ACC112 (cell line): ENCODE measurements around the gene RIC8B.

Experiments
- H2AFZ ChIP-seq: fragments of 200-600 bp; sonication (generic); one replicate; pipeline ENCODE4 v1.6.0; 2017; ENCODE audit warnings: antibody characterized with exemption, low read length; ENCODE audit not compliant: unreplicated experiment
- H3K27ac ChIP-seq: fragments of 200-600 bp; sonication (generic); 2 replicates; pipeline ENCODE4 v1.5.1; 2014; ENCODE audit warnings: low read depth, mild to moderate bottlenecking, antibody characterized with exemption, low read length, moderate library complexity
- H3K27me3 ChIP-seq: fragments of 200-600 bp; sonication (generic); 2 replicates; pipeline ENCODE4 v1.6.1; 2014; ENCODE audit warnings: mild to moderate bottlenecking, antibody characterized with exemption, low read length, moderate library complexity, mixed read lengths; ENCODE audit not compliant: insufficient read depth
- H3K36me3 ChIP-seq: fragments of 200-600 bp; sonication (generic); 2 replicates; pipeline ENCODE4 v1.6.1; 2016; ENCODE audit warnings: mild to moderate bottlenecking, antibody characterized with exemption, low read length, moderate library complexity, mixed read lengths; ENCODE audit not compliant: insufficient read depth
- H3K4me1 ChIP-seq: fragments of 200-600 bp; sonication (generic); one replicate; pipeline ENCODE4 v1.6.1; 2016; ENCODE audit warnings: low read length, mixed read lengths; ENCODE audit not compliant: insufficient read depth, unreplicated experiment, control insufficient read depth
- H3K4me3 ChIP-seq: fragments of 200-600 bp; sonication (generic); 2 replicates; pipeline ENCODE4 v1.5.1; 2014; ENCODE audit warnings: mild to moderate bottlenecking, low read depth, low read length
- H3K79me2 ChIP-seq: fragments of 200-600 bp; sonication (generic); one replicate; pipeline ENCODE4 v1.6.0; 2016; ENCODE audit warnings: low read length; ENCODE audit not compliant: control insufficient read depth, unreplicated experiment, insufficient read depth

The RIC8B gene

DNA sequence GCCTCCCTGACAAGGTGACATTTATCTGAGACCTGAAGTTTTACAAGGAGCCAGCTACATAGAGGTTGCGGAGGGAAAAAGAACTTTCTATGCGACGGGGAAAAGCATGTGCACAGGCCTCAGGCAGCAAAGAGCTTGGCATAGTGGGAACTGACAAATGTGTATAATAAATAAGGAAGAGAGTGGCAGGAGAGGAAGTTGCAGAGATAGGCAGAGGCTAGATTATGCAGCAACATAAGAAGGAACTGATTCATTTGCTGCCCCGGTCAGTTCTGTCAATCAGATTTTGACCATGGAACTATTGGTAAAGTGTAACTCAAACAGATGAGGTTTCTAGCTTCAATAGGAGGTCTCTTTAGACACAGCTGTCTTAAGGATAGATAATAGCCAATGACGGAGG is 33.7 kb upstream of the RIC8B start:
- no peaks in the 10 kb centered on the region for H3K79me2 ChIP-seq
- H3K4me3 ChIP-seq, result no peak overlapping the region
- peaks cover 27% of the 10 kb centered on the region for H3K27me3 ChIP-seq
- no peak overlapping the region for H3K27ac ChIP-seq
- H2AFZ ChIP-seq, result no peak overlapping the region
- H3K36me3 ChIP-seq, result no peaks in the 10 kb centered on the region
- H3K4me1 ChIP-seq, result no peaks in the 10 kb centered on the region

DNA sequence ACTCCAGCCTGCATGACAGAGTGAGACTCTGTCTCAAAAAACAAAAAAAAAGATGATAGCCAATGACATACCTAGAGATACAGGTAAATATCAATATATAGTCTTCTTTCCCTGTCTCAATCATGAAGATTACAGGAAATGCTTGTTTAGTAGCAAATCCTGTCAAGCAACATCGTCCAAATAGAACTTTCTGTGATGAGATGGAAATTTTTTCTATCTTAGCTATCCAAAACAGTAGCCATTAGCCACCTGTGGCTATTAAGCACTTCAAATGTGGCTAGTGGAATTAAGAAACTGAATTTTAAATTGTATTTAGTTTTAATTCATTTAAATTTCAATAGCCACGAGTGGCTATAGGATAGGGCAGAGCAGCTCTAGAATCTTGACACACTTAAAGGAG is 33.2 kb upstream of the RIC8B start:
- H3K36me3 ChIP-seq, result no peaks in the 10 kb centered on the region
- peaks cover 27% of the 10 kb centered on the region for H3K27me3 ChIP-seq
- no peak overlapping the region for H3K4me3 ChIP-seq
- H3K4me1 ChIP-seq, result no peaks in the 10 kb centered on the region
- no peak overlapping the region for H3K27ac ChIP-seq
- no peaks in the 10 kb centered on the region for H3K79me2 ChIP-seq
- no peak overlapping the region for H2AFZ ChIP-seq

DNA sequence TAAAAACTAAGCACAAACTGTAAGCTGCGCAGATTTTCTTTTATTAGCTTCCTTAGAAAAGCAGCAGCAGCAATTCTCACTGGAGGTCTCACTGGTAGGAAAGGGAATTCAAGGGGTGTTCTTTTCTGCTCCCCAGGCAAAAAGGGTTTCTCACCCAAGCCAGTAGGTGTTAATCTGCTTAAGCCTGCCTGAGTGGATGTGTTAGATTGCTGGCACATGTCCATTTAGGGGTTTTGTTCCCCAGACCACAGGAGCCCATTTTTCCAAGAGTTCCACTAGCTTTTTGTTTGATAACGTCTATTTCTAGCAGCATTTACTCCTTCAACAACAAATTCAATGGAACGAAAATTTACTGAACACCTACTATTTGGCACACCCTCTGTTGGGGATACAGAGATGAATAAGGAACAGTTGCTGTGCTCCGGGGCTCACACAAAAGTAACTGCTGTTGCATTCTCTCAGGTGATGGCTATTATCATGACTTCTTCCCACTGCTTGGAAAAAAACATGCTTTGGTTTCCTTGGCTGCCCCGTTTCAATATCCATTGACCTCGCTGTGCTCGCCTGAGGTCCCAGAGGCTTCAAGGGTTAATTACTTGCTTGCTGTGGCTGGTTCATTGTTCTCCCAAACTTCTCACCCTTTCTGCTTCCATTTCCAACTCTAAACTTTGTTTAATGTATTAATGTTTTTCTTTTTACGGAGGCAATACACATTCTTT is 31.1 kb upstream of the RIC8B start:
- H3K36me3 ChIP-seq, result no peaks in the 10 kb centered on the region
- H3K4me1 ChIP-seq, result no peaks in the 10 kb centered on the region
- H2AFZ ChIP-seq, result no peak overlapping the region
- peaks cover 27% of the 10 kb centered on the region for H3K27me3 ChIP-seq
- no peak overlapping the region for H3K4me3 ChIP-seq
- H3K27ac ChIP-seq, result no peak overlapping the region
- H3K79me2 ChIP-seq, result no peaks in the 10 kb centered on the region

DNA sequence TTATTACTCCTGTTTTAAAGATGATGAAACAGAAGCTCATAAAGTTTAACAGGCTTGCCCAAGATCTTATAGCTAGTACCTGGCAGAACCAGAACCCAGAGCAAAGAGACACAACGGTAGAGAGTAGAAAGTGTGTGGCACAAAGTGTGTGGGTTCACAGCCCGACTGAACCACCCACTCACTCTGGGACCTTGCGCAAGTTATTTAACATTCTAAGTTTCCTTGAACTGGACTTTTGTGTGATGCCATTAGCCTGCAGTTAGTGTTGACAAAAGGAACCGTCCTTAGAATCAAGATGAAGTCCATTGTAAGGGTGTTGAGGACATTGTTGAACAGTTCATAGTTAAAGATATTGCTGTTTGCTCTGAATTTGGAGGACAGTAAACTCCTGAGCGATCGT is 29.9 kb upstream of the RIC8B start:
- H3K4me3 ChIP-seq, result no peak overlapping the region
- H3K79me2 ChIP-seq, result no peaks in the 10 kb centered on the region
- H3K4me1 ChIP-seq, result no peaks in the 10 kb centered on the region
- no peak overlapping the region for H3K27ac ChIP-seq
- no peak overlapping the region for H2AFZ ChIP-seq
- no peaks in the 10 kb centered on the region for H3K36me3 ChIP-seq
- H3K27me3 ChIP-seq, result peaks cover 27% of the 10 kb centered on the region

DNA sequence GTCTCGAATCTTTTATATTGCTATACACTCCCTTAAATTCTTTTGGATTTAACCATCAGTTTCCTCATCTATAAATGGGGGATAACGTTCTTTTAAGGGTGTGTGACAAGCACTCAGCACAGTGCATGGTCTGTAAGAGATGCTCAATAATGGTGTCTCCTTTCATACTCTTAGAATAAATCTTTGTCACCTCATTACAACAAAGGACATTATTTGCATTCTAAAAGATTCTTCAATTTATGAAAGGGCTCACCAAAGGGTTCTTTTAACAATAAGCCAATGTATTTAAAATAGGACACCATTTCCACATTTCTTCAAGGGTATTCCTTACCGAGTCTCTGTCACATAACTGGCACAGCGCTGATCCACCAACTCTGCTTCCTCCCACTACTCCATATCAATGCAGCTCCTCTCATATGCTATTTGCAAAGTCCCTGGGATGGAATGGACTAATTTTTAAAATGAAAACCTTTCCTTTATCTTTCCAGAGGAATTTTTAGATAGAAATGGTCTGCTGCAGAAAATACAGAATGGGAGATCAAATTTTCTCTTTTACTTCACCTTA is 29.2 kb upstream of the RIC8B start:
- Histone ChIP-seq H3K36me3 (no peaks in the 10 kb centered on the region), H3K4me1 (no peaks in the 10 kb centered on the region), H3K27ac (no peak overlapping the region), H3K27me3 (peaks cover 27% of the 10 kb centered on the region), H2AFZ (no peak overlapping the region), H3K4me3 (no peak overlapping the region), H3K79me2 (no peaks in the 10 kb centered on the region)

DNA sequence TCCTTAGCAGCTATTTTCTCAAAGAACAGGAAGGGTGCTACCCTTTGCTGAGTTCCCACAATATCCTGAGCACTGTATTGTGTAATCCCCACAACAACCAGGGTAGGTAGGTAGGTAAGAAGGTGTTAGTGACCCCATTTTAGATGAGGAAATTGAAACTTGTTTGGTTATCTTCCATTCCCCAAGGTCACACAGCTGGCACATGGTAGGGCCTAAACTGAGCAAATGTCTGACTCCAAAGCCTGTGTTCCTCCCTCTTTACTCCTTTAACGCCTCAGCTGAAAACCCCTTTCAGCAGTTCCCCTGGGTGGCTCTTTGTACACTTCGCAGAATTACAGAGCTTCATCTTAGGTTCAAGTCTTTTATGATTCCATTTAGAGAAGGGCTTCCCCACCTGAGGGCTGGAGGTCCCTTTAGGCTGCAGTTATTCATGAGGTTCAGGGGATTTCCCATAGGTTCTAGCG is 26.5 kb upstream of the RIC8B start:
- Histone ChIP-seq H3K4me1 (no peaks in the 10 kb centered on the region), H3K27me3 (peaks cover 21% of the 10 kb centered on the region), H3K36me3 (no peaks in the 10 kb centered on the region), H3K79me2 (no peaks in the 10 kb centered on the region), H2AFZ (no peak overlapping the region), H3K27ac (no peak overlapping the region), H3K4me3 (no peak overlapping the region)

DNA sequence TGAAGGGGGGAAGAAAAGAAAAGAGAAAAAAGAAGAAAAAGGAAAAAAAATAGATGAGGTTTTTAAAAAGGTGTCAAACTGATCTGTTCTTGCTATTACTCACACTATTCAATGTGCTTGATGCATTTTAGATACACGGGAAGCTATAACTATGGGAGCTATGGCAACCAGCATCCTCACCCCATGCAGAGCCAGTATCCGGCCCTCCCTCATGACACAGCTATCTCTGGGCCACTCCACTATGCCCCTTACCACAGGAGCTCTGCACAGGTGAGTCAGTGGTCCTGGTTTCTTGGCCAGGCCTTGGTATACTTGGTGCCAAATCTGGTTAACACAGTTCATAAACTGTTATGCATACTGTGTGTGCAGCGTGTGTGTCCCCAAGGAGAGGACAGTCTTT is 24.0 kb upstream of the RIC8B start:
- Histone ChIP-seq H2AFZ (no peak overlapping the region), H3K4me3 (no peak overlapping the region)

DNA sequence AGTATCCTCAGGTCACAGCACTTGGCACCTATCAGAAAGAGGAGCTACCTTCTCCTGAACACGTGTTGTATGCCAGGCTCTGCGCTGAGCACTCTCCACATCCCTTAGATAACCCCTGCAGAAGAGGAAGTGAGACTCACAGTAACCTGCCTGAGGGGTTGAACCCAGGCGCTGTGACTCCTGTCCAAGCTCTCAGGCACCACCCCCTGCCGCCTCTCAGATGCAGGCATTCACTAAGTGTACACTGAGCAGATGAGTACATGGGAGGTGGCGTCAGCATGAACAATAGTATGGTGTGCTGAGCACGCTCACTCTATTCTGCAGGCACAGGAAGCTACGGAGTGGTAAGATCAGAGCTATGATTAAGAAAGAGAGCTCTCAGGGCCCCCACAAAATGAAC is 21.0 kb upstream of the RIC8B start:
- Histone ChIP-seq H3K27ac (no peak overlapping the region), H3K36me3 (no peaks in the 10 kb centered on the region), H3K4me3 (no peak overlapping the region), H3K27me3 (no peaks in the 10 kb centered on the region), H2AFZ (no peak overlapping the region), H3K4me1 (no peaks in the 10 kb centered on the region), H3K79me2 (no peaks in the 10 kb centered on the region)

More for the DNA sequence above, 24.0 kb upstream of the RIC8B start:
- no peaks in the 10 kb centered on the region for H3K36me3 ChIP-seq
- no peaks in the 10 kb centered on the region for H3K79me2 ChIP-seq
- no peaks in the 10 kb centered on the region for H3K27me3 ChIP-seq
- H3K4me1 ChIP-seq, result no peaks in the 10 kb centered on the region
- no peak overlapping the region for H3K27ac ChIP-seq

DNA sequence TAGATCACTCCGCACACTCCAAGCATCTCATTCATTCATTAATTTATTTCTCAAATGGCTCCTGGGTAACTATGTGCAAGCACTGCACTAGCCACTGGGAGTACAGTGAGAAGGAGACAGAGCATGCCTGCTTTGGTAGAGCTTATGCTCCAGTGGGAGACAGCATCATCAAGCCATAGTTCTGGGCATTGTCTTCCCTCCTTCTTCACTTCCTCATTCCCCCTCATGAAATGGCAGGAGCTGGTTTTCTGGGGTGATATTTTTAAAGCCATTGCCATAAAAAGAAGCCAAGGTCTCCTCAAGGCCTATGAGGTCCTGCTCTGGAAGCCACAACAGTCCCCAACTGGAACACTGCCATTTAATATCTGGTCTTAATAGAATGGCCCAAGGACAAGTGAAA is 20.2 kb upstream of the RIC8B start:
- H3K36me3 ChIP-seq, result no peaks in the 10 kb centered on the region
- H2AFZ ChIP-seq, result no peak overlapping the region
- H3K27ac ChIP-seq, result no peak overlapping the region
- H3K27me3 ChIP-seq, result no peaks in the 10 kb centered on the region
- H3K79me2 ChIP-seq, result no peaks in the 10 kb centered on the region
- H3K4me1 ChIP-seq, result no peaks in the 10 kb centered on the region
- H3K4me3 ChIP-seq, result no peak overlapping the region

DNA sequence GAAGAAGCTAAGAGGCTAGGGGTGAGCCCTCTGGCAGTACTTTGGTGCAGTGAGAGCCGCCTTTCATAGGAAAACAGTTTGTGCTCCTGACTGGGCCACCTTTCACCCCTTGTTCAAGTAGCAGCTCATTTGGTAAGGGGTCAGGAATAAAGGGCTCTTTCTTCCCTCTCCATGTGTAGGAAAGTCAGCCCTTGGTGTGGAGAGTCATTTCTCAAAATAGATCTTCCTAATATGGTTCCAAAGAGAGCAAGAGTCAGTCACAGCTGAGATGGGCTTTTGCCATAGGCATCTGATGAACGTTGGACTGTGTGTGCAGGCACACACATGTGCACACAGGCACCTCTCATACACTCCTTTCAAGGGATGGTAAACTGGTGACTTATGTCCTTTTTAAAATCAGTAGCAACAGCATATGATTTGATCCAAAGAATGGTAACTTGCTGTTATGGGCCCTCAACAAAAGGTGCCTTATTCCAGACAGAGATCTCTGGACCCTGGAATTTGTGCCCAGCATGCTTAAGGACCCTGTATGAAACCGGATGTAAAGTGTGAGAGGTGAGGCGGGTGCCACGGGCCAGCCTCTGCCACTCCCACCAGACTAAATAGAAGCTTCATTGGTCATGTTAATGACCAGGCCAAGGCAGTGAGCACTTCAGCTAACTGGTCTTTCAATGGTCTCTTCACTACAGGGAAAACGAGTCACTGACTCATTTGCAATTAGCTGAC is 16.7 kb upstream of the RIC8B start:
- H3K4me3 ChIP-seq, result no peak overlapping the region
- no peaks in the 10 kb centered on the region for H3K4me1 ChIP-seq
- H3K27ac ChIP-seq, result no peak overlapping the region
- no peaks in the 10 kb centered on the region for H3K36me3 ChIP-seq
- no peaks in the 10 kb centered on the region for H3K79me2 ChIP-seq
- H3K27me3 ChIP-seq, result peaks cover 3% of the 10 kb centered on the region; the same call in 1 of the 2 replicates
- H2AFZ ChIP-seq, result no peak overlapping the region
